Measurements from ENCODE around the gene ODAD2. TPM values are rescaled to one million over a fixed set of nuclear protein-coding genes. Genes with fewer than 3 reads are reported as not detected.

The ODAD2 gene
- total RNA-seq, 1 donor = 0.72 TPM

GRCh38 chr10:27820637-27821036 is 178.2 kb downstream of the ODAD2 start:
- no peaks in the 10 kb centered on the region for H3K27me3 ChIP-seq (ENCODE audit: insufficient read depth, low read length)
- H2AFZ ChIP-seq (ENCODE audit: low read length) = no peak overlapping the region
- no peaks in the 10 kb centered on the region for H3K4me1 ChIP-seq (ENCODE audit: insufficient read depth, low read length)
- no peaks in the 10 kb centered on the region for H3K9me3 ChIP-seq (ENCODE audit: low read depth, low read length)
- DNase-seq (ENCODE audit: insufficient read length, low spot score, missing footprints) = no peak
- H3K4me2 ChIP-seq (ENCODE audit: insufficient read depth, low read length) = no peak overlapping the region
- H4K20me1 ChIP-seq (ENCODE audit: insufficient read depth, low read length) = no peaks in the 10 kb centered on the region
- no peaks in the 10 kb centered on the region for H3K36me3 ChIP-seq (ENCODE audit: insufficient read depth, low read length)
- H3K4me3 ChIP-seq (ENCODE audit: insufficient read depth, low read length) = no peak overlapping the region
- TF ChIP-seq, protein P1, sequence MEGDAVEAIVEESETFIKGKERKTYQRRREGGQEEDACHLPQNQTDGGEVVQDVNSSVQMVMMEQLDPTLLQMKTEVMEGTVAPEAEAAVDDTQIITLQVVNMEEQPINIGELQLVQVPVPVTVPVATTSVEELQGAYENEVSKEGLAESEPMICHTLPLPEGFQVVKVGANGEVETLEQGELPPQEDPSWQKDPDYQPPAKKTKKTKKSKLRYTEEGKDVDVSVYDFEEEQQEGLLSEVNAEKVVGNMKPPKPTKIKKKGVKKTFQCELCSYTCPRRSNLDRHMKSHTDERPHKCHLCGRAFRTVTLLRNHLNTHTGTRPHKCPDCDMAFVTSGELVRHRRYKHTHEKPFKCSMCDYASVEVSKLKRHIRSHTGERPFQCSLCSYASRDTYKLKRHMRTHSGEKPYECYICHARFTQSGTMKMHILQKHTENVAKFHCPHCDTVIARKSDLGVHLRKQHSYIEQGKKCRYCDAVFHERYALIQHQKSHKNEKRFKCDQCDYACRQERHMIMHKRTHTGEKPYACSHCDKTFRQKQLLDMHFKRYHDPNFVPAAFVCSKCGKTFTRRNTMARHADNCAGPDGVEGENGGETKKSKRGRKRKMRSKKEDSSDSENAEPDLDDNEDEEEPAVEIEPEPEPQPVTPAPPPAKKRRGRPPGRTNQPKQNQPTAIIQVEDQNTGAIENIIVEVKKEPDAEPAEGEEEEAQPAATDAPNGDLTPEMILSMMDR (IDR thresholded peaks at IDR 0.05; ENCODE audit: extremely low read depth, low read depth, low read length) = no peak
- H3K27ac ChIP-seq (ENCODE audit: low read depth, low read length) = no peak overlapping the region
- H3K79me2 ChIP-seq (ENCODE audit: insufficient read depth, low read length) = no peaks in the 10 kb centered on the region

GRCh38 chr10:27819781-27820531 is 178.9 kb downstream of the ODAD2 start:
- no peak overlapping the region for H3K4me3 ChIP-seq (ENCODE audit: insufficient read depth, low read length)
- H3K27ac ChIP-seq (ENCODE audit: low read depth, low read length) = no peak overlapping the region
- no peaks in the 10 kb centered on the region for H3K9me3 ChIP-seq (ENCODE audit: low read depth, low read length)
- H4K20me1 ChIP-seq (ENCODE audit: insufficient read depth, low read length) = no peaks in the 10 kb centered on the region
- TF ChIP-seq, protein P1 (IDR thresholded peaks at IDR 0.05; ENCODE audit: extremely low read depth, low read depth, low read length) = no peak
- H2AFZ ChIP-seq (ENCODE audit: low read length) = no peak overlapping the region
- H3K79me2 ChIP-seq (ENCODE audit: insufficient read depth, low read length) = no peaks in the 10 kb centered on the region
- DNase-seq (ENCODE audit: insufficient read length, low spot score, missing footprints) = peak; percentile 52
- no peaks in the 10 kb centered on the region for H3K36me3 ChIP-seq (ENCODE audit: insufficient read depth, low read length)
- no peaks in the 10 kb centered on the region for H3K4me1 ChIP-seq (ENCODE audit: insufficient read depth, low read length)
- H3K27me3 ChIP-seq (ENCODE audit: insufficient read depth, low read length) = no peaks in the 10 kb centered on the region
- no peak overlapping the region for H3K4me2 ChIP-seq (ENCODE audit: insufficient read depth, low read length)

GRCh38 chr10:27816320-27816719 is 182.6 kb downstream of the ODAD2 start:
- H3K4me3 ChIP-seq (ENCODE audit: insufficient read depth, low read length) = no peak overlapping the region
- H3K27ac ChIP-seq (ENCODE audit: low read depth, low read length) = no peak overlapping the region
- no peak for DNase-seq (ENCODE audit: insufficient read length, low spot score, missing footprints)
- H3K36me3 ChIP-seq (ENCODE audit: insufficient read depth, low read length) = no peaks in the 10 kb centered on the region
- H2AFZ ChIP-seq (ENCODE audit: low read length) = no peak overlapping the region
- no peaks in the 10 kb centered on the region for H3K79me2 ChIP-seq (ENCODE audit: insufficient read depth, low read length)
- no peaks in the 10 kb centered on the region for H3K9me3 ChIP-seq (ENCODE audit: low read depth, low read length)
- no peaks in the 10 kb centered on the region for H3K4me1 ChIP-seq (ENCODE audit: insufficient read depth, low read length)
- H4K20me1 ChIP-seq (ENCODE audit: insufficient read depth, low read length) = no peaks in the 10 kb centered on the region
- TF ChIP-seq, protein P1 (IDR thresholded peaks at IDR 0.05; ENCODE audit: extremely low read depth, low read depth, low read length) = no peak
- H3K4me2 ChIP-seq (ENCODE audit: insufficient read depth, low read length) = no peak overlapping the region
- H3K27me3 ChIP-seq (ENCODE audit: insufficient read depth, low read length) = peaks cover 6% of the 10 kb centered on the region

- H3K4me2 ChIP-seq (ENCODE audit: insufficient read depth, low read length) = no peak overlapping the region
- no peak overlapping the region for H3K27ac ChIP-seq (ENCODE audit: low read depth, low read length)
- peaks cover 6% of the 10 kb centered on the region for H3K27me3 ChIP-seq (ENCODE audit: insufficient read depth, low read length)
- no peaks in the 10 kb centered on the region for H3K79me2 ChIP-seq (ENCODE audit: insufficient read depth, low read length)
- H2AFZ ChIP-seq (ENCODE audit: low read length) = no peak overlapping the region
- TF ChIP-seq, protein P1 (IDR thresholded peaks at IDR 0.05; ENCODE audit: extremely low read depth, low read depth, low read length) = no peak
- H3K36me3 ChIP-seq (ENCODE audit: insufficient read depth, low read length) = no peaks in the 10 kb centered on the region
- no peak for DNase-seq (ENCODE audit: insufficient read length, low spot score, missing footprints)
- no peaks in the 10 kb centered on the region for H3K9me3 ChIP-seq (ENCODE audit: low read depth, low read length)
- no peaks in the 10 kb centered on the region for H4K20me1 ChIP-seq (ENCODE audit: insufficient read depth, low read length)
- H3K4me3 ChIP-seq (ENCODE audit: insufficient read depth, low read length) = no peak overlapping the region
- no peaks in the 10 kb centered on the region for H3K4me1 ChIP-seq (ENCODE audit: insufficient read depth, low read length)
These were observed 183.0 kb downstream of the ODAD2 start for GRCh38 chr10:27815846-27816245.
